C4-2B (cell line): Measurements from ENCODE around the gene MAGI3.

ENCODE experiments used
- ZFX ChIP-seq: fragments of 450-650 bp; IDR thresholded peaks from 2 replicates; pipeline ENCODE4 v1.6.1; 2017
- TF ChIP-seq, protein P1 (sequence below): fragments of 450-650 bp; conservative IDR thresholded peaks from 2 replicates; pipeline ENCODE4 v1.5.1; 2017; ENCODE audit warnings: mild to moderate bottlenecking

- TF ChIP-seq, protein P1, sequence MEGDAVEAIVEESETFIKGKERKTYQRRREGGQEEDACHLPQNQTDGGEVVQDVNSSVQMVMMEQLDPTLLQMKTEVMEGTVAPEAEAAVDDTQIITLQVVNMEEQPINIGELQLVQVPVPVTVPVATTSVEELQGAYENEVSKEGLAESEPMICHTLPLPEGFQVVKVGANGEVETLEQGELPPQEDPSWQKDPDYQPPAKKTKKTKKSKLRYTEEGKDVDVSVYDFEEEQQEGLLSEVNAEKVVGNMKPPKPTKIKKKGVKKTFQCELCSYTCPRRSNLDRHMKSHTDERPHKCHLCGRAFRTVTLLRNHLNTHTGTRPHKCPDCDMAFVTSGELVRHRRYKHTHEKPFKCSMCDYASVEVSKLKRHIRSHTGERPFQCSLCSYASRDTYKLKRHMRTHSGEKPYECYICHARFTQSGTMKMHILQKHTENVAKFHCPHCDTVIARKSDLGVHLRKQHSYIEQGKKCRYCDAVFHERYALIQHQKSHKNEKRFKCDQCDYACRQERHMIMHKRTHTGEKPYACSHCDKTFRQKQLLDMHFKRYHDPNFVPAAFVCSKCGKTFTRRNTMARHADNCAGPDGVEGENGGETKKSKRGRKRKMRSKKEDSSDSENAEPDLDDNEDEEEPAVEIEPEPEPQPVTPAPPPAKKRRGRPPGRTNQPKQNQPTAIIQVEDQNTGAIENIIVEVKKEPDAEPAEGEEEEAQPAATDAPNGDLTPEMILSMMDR: no peak
- no peak for TF ChIP-seq ZFX
These were observed 177.1 kb downstream of the MAGI3 start for GRCh38 chr1:113567427-113567826.
